Astrocyte (in vitro differentiated cells and primary cell): Measurements from ENCODE around the gene LINGO3.

ENCODE experiments used
- CTCF ChIP-seq: IDR thresholded peaks from 2 replicates; pipeline ENCODE4 v1.5.1; 2011; ENCODE audit warnings: low read depth, mild to moderate bottlenecking, inconsistent platforms, low read length, moderate library complexity; ENCODE audit not compliant: insufficient read depth
- EZH2 ChIP-seq: IDR thresholded peaks from 2 replicates; pipeline ENCODE4 v1.6.1; 2012; ENCODE audit warnings: mild to moderate bottlenecking, low read length, inconsistent platforms; ENCODE audit not compliant: insufficient read depth

GRCh38 chr19:2319551-2319950 lies 11.6 kb upstream of the LINGO3 start:
- TF ChIP-seq CTCF, result no peak
- no peak for TF ChIP-seq EZH2
